RWPE1 (cell line): Measurements from ENCODE around the gene SYMPK.

Source experiments
- CTCF ChIA-PET: fragments of 350-600 bp; sonication (Branson Sonifier 250); formaldehyde crosslinking; extraction: SDS; loops from one replicate; lab custom pipeline; 2021; lab: Yijun Ruan, JAX
- POLR2A ChIA-PET: fragments of 400-600 bp; formaldehyde crosslinking; extraction: SDS; loops from one replicate; lab custom pipeline; 2020; ENCODE audit warnings: antibody characterized with exemption; ENCODE audit not compliant: low non-redundant PET; lab: Yijun Ruan, JAX
- DNase-seq: peaks from one replicate; pipeline ENCODE4 v3.0.0; 2012; ENCODE audit warnings: low spot score
- H3K27ac ChIP-seq: fragments of 450-650 bp; 2 replicates; pipeline ENCODE4 v1.5.1; 2017
- TF ChIP-seq, protein P1 (sequence below): fragments of 450-650 bp; conservative IDR thresholded peaks from 2 replicates; pipeline ENCODE4 v1.5.1; 2017; ENCODE audit warnings: low read depth, mild to moderate bottlenecking

Gene SYMPK

DNA sequence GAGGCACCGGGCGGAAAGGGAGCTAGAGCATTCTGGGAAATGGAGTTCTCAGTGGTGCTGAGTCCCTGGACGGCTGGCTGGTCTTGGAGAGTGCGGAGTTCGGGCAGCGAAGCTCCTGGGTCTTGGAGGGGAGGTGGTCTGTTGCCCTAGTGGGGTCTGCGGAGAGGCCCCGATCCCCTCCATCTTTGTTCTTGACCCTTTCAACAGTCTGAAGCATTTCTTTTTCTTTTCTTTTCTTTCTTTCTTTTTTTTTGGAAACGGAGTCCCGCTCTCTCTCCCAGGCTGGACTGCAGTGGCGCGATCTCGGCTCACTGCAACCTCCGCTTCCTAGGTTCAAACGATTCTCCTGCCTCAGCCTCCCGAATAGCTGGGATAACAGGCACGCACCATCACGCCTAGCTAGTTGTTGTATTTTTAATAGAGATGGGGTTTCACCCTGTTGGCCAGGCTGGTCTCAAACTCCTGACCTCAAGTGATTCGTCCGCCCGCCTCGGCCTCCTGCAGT, 440 bp upstream of the SYMPK start:
- POLR2A ChIA-PET: no interaction called here
- TF ChIP-seq, protein P1, sequence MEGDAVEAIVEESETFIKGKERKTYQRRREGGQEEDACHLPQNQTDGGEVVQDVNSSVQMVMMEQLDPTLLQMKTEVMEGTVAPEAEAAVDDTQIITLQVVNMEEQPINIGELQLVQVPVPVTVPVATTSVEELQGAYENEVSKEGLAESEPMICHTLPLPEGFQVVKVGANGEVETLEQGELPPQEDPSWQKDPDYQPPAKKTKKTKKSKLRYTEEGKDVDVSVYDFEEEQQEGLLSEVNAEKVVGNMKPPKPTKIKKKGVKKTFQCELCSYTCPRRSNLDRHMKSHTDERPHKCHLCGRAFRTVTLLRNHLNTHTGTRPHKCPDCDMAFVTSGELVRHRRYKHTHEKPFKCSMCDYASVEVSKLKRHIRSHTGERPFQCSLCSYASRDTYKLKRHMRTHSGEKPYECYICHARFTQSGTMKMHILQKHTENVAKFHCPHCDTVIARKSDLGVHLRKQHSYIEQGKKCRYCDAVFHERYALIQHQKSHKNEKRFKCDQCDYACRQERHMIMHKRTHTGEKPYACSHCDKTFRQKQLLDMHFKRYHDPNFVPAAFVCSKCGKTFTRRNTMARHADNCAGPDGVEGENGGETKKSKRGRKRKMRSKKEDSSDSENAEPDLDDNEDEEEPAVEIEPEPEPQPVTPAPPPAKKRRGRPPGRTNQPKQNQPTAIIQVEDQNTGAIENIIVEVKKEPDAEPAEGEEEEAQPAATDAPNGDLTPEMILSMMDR: no peak
- CTCF ChIA-PET: interaction anchor here (0.6 to 1.7 kb wide), 3 partner anchors 17 to 186 kb away, joined by 3 to 7 read pairs (median 4); no protein-coding TSS in a partner anchor
- no peak for DNase-seq
- peak overlapping the region; percentile 86 for H3K27ac ChIP-seq

DNA sequence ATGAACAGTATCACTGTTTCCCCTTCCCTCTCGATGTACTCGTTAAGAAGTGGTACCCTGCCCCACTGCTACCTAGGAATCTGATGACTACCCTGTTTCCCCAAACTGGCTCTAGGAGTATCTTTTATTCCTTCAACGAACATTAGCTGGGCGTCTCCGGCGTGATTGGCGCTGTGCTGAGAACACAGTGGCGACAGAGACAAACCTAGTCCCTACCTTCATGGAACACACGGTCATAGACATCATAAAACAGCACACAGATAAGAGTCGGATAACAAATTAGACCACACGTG, 730 bp downstream of the SYMPK start:
- DNase-seq: peak; percentile 29
- TF ChIP-seq, protein P1: no peak
- H3K27ac ChIP-seq: peak overlapping the region; percentile 86
- POLR2A ChIA-PET: no interaction called here
- CTCF ChIA-PET: interaction anchor here (0.6 kb wide), 1 partner anchor 667 kb away, joined by 4 read pairs; no protein-coding TSS in a partner anchor

DNA sequence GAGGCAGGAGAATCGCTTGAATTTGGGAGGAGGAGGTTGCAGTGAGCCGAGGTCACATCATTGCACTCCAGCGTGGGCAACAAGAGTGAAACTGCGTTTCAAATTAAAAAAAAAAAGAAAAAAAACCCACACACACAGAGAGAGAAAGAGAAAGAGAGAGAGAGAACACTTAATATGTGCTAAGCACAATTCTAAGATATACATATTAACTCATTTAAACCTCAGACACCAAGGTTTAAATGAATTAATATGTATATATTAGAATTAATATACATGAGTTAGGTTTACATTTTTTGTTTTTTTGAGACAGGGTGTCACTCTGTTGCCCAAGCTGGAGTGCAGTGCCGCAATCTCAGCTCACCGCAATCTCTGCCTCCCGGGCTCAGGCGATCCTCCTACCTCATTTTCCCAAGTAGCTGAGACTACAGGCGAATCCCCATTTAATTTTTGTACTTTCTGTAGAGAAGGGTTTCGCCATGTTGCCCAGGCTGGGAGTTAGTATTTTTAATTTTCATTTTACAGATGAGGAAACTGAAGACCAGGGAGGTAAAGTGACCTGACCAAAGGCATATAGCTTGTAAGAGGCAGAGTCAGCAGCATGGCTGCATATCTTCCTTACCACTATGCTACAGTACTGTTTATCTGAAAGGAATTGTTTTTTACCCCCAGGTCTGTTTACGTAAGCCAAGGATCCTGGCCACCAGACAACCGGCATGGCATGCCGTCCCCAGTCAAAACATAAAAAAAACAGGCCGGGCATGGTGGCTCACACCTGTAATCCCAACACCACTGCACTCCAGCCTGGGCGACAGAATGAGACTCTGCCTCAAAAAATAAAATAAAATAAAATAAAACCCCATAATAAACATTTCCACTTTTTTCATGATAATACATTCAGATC, 2.3 kb downstream of the SYMPK start:
- POLR2A ChIA-PET: no interaction called here
- CTCF ChIA-PET: interaction anchor here (0.6 to 0.9 kb wide), 4 partner anchors 61 to 1057 kb away, joined by 3 read pairs; no protein-coding TSS in a partner anchor
- TF ChIP-seq, protein P1: no peak
- DNase-seq: no peak
- H3K27ac ChIP-seq: peak overlapping the region; percentile 39

DNA sequence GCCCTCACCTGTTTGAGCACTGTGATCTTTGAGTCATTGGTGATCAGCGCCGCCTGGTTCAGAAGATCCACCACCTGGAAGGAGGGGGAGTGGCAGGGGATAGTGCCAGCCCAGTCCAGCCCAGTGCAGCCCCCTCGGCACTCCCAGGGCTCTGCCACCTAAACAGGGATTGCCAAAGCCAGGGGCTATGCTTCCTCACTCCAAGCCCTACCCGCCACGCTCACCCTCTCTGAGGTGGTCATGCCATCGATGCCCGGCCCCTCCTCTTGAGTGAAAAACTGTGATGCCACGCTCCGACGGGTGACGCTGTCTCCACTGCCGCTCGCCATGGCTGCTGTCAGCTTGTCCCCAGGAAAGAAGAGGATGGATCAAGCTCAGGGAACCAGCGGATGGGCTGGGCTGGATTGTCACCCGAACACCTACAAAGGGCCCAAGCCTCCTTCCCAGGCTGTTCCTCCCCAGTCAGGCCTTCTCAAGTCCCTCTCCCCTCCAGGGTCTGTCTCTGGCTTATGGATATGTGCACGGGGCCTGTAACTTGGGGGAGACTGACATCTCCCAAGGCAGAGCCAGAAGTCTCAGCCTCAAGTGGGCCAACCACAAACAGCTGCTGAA, 8.7 kb downstream of the SYMPK start:
- DNase-seq: no peak
- POLR2A ChIA-PET: no interaction called here
- CTCF ChIA-PET: no interaction called here
- H3K27ac ChIP-seq: no peak overlapping the region
- TF ChIP-seq, protein P1: no peak

DNA sequence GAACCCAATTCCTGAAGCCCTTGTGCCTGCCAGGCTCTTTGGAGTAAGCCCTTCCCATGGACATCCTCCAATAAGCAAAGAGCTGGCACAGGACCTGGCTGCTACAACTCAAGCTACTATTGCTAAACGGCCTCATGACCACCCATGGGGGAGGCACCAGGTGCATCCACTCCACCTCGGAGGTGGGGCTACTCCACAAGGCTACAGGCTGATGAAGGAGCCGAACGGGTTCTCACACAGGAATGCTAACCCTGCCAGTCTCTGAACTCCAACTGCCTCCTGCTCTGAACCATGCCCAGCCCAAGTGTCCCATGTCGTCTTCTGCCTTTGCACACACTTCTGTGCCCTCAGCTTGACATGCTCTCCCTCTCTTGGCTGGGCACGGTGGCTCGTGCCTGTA, 10.0 kb downstream of the SYMPK start:
- no peak for DNase-seq
- POLR2A ChIA-PET: no interaction called here
- CTCF ChIA-PET: interaction anchor here (0.7 kb wide), 1 partner anchor 168 kb away, joined by 4 read pairs; no protein-coding TSS in a partner anchor
- peak overlapping the region; percentile 42 for H3K27ac ChIP-seq
- TF ChIP-seq, protein P1: no peak

DNA sequence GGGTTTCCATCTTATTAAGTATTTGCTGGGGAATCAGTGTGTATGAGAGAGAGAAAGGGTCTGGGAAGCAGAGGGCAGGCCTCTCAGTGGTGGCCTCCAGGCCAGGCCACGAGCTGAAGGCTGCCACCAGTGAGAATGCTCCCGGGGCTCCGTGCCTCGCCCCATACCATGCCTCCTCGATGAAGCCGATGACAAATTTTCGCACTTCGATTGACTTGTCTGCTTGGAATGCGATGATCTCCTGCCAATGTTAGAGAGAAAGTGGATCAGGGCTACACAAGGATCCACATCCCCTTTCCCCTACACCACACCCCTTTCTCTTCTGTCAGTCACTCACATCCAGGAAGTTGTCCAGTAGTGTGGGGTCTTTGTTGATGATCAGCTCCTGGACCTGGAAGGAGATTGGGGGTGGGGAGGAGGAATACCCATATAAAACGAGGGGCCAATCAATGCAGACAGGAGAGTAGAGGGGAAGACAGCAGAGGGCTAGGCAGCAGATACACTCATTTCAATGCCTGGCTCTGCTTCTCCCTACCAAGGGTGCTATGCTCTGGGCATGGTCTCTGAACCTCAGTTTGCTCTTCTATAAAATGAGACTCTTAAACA, 10.7 kb downstream of the SYMPK start:
- POLR2A ChIA-PET: no interaction called here

More for the DNA sequence above, 10.7 kb downstream of the SYMPK start:
- CTCF ChIA-PET: no interaction called here
- TF ChIP-seq, protein P1: no peak
- peak; percentile 34 for DNase-seq
- H3K27ac ChIP-seq: peak overlapping the region; percentile 42
